DOHH2 (cell line): Measurements from ENCODE around the gene PRICKLE1.

ENCODE experiments used
- EZH2phosphoT487 ChIP-seq: fragments of 200-600 bp; sonication (generic); IDR thresholded peaks from 2 replicates; pipeline ENCODE4 v1.6.1; 2017; ENCODE audit warnings: borderline replicate concordance, mild to moderate bottlenecking, antibody characterized with exemption, low read length, moderate library complexity, mixed read lengths
- TF ChIP-seq, protein P1 (sequence below): fragments of 200-600 bp; sonication (generic); IDR thresholded peaks from one replicate; pipeline ENCODE4 v1.5.1; 2014; ENCODE audit warnings: antibody characterized with exemption, mild to moderate bottlenecking, low read depth, low read length; ENCODE audit not compliant: poor library complexity, severe bottlenecking

DNA sequence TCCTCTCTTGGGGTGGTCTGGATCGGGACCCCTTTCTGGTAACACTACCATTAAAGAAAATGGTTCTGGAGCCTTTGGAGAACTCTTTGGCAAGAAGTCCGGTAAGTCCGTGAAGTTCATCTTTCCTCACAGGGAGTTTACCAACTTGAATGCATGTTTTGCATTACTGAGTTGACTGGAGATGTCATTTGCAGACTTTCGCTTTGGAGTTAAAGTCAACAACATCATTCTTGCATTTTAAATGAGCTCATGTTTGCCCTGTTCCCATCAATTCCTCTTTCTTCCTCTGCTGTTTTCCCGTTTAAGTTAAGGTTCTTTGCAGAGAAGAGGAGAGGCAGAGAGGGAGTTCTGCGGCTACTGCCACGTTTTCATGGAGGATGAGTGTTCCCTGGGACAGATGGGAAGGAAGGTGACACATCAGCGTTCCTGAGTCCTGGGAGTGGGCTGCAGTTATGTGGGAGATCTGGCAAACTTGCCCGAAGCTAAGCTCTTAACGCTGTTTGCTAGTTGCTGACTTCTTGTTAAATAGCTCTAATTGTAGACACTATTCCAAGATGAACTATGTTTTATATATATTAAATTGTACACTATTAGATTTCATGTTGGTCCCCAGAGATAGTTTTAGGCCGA is 18.8 kb upstream of the PRICKLE1 start:
- TF ChIP-seq, protein P1, sequence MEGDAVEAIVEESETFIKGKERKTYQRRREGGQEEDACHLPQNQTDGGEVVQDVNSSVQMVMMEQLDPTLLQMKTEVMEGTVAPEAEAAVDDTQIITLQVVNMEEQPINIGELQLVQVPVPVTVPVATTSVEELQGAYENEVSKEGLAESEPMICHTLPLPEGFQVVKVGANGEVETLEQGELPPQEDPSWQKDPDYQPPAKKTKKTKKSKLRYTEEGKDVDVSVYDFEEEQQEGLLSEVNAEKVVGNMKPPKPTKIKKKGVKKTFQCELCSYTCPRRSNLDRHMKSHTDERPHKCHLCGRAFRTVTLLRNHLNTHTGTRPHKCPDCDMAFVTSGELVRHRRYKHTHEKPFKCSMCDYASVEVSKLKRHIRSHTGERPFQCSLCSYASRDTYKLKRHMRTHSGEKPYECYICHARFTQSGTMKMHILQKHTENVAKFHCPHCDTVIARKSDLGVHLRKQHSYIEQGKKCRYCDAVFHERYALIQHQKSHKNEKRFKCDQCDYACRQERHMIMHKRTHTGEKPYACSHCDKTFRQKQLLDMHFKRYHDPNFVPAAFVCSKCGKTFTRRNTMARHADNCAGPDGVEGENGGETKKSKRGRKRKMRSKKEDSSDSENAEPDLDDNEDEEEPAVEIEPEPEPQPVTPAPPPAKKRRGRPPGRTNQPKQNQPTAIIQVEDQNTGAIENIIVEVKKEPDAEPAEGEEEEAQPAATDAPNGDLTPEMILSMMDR: no peak
- no peak for TF ChIP-seq EZH2phosphoT487
